MCF 10A (cell line): ENCODE results near the gene KRT37. TPM values are rescaled to one million over a fixed set of nuclear protein-coding genes. Genes with fewer than 3 reads are reported as not detected.

ENCODE experiments used
- BruUV-seq: library from RNA; stranded (reverse); fragments of 400-500 nt; replicated peaks from 2 replicates; lab custom pipeline; 2021; lab: Mats Ljungman, UMichigan
- CTCF ChIA-PET: fragments of 300-600 bp; sonication (Branson Sonifier 250); formaldehyde crosslinking; extraction: SDS; loops from one replicate; lab custom pipeline; 2021; ENCODE audit warnings: antibody characterized with exemption, inconsistent platforms; lab: Yijun Ruan, JAX
- POLR2A ChIA-PET: fragments of 300-600, 350-650 bp; sonication (Branson Sonifier 250); formaldehyde crosslinking; extraction: SDS; loops from one replicate; lab custom pipeline; 2020; ENCODE audit warnings: antibody characterized with exemption, inconsistent platforms; lab: Yijun Ruan, JAX
- DNase-seq: peaks from one replicate; pipeline ENCODE4 v3.0.0-alpha.2; 2018; ENCODE audit not compliant: unreplicated experiment
- H3K27ac Mint-ChIP-seq: one replicate; pipeline ENCODE4 v1.8.0; 2022; ENCODE audit warnings: mild to moderate bottlenecking, low read depth, mixed read lengths; ENCODE audit not compliant: unreplicated experiment
- H3K27me3 Mint-ChIP-seq: one replicate; pipeline ENCODE4 v1.8.0; 2022; ENCODE audit warnings: mixed read lengths; ENCODE audit not compliant: insufficient read depth, unreplicated experiment
- H3K36me3 Mint-ChIP-seq: one replicate; pipeline ENCODE4 v1.8.0; 2022; ENCODE audit warnings: mild to moderate bottlenecking, moderate library complexity, mixed read lengths; ENCODE audit not compliant: insufficient read depth, unreplicated experiment
- H3K4me1 Mint-ChIP-seq: one replicate; pipeline ENCODE4 v1.8.0; 2022; ENCODE audit warnings: mixed read lengths; ENCODE audit not compliant: insufficient read depth, unreplicated experiment
- H3K4me3 Mint-ChIP-seq: one replicate; pipeline ENCODE4 v1.8.0; 2022; ENCODE audit warnings: mild to moderate bottlenecking, moderate library complexity, mixed read lengths; ENCODE audit not compliant: unreplicated experiment
- H3K9me3 Mint-ChIP-seq: one replicate; pipeline ENCODE4 v1.8.0; 2022; ENCODE audit warnings: mixed read lengths; ENCODE audit not compliant: unreplicated experiment
- CTCF ChIP-seq: fragments of 200-600 bp; IDR thresholded peaks from one replicate; pipeline ENCODE4 v1.8.0; 2022; ENCODE audit warnings: antibody characterized with exemption, mild to moderate bottlenecking; ENCODE audit not compliant: unreplicated experiment
- intact Hi-C: fragments of 100-400 bp; cut with micrococcal nuclease; formaldehyde crosslinking; loops from 2 replicates; pipeline ENCODE4 v1.14.1; 2022
- total RNA-seq: library from RNA; stranded (reverse); gene quantifications from 2 replicates; pipeline ENCODE4 v1.2.3, GENCODE V29; 2022

The KRT37 gene
- total RNA-seq, 1 experiment from 2014 or later = not detected

GRCh38 chr17:41415411-41415810 is 9.0 kb downstream of the KRT37 start:
- CTCF ChIA-PET = no interaction called here
- intact Hi-C loops = no loop called here
- Mint-ChIP-seq H3K36me3 (no peaks in the 10 kb centered on the region), H3K4me1 (peaks cover 20% of the 10 kb centered on the region), H3K27ac (no peak overlapping the region), H3K4me3 (no peak overlapping the region), H3K9me3 (no peaks in the 10 kb centered on the region), H3K27me3 (peaks cover under 1% of the 10 kb centered on the region)
- POLR2A ChIA-PET = no interaction called here
- DNase-seq = no peak
- no peak for TF ChIP-seq CTCF
- BruUV-seq = no TSS peak

GRCh38 chr17:41413982-41414381 is 10.4 kb downstream of the KRT37 start:
- Mint-ChIP-seq H3K27ac (no peak overlapping the region), H3K4me1 (peaks cover 10% of the 10 kb centered on the region), H3K27me3 (peaks cover 15% of the 10 kb centered on the region), H3K9me3 (no peaks in the 10 kb centered on the region), H3K4me3 (no peak overlapping the region), H3K36me3 (no peaks in the 10 kb centered on the region)
- intact Hi-C loops = no loop called here
- TF ChIP-seq CTCF = no peak
- no peak for DNase-seq
- ChIA-PET POLR2A (interaction anchor here (1.4 kb wide), 1 partner anchor 10 kb away, joined by 9 read pairs; no protein-coding TSS in a partner anchor), CTCF (interaction anchor here (0.7 to 1.1 kb wide), 3 partner anchors 11 to 254 kb away, joined by 3 read pairs; no protein-coding TSS in a partner anchor)
- no TSS peak for BruUV-seq

- POLR2A ChIA-PET = interaction anchor here (1.4 kb wide), 1 partner anchor 9 kb away, joined by 9 read pairs; no protein-coding TSS in a partner anchor
- peaks cover 20% of the 10 kb centered on the region for H3K27me3 Mint-ChIP-seq
- intact Hi-C loops = no loop called here
These were observed 10.9 kb downstream of the KRT37 start for GRCh38 chr17:41413353-41413957.

More at GRCh38 chr17:41413353-41413957, 10.9 kb downstream of the KRT37 start:
- TF ChIP-seq CTCF = no peak
- Mint-ChIP-seq H3K9me3 (no peaks in the 10 kb centered on the region), H3K4me1 (peaks cover 10% of the 10 kb centered on the region), H3K27ac (no peak overlapping the region), H3K4me3 (no peak overlapping the region), H3K36me3 (no peaks in the 10 kb centered on the region)
- CTCF ChIA-PET = interaction anchor here (0.7 to 1.1 kb wide), 3 partner anchors 10 to 254 kb away, joined by 3 read pairs; no protein-coding TSS in a partner anchor
- no TSS peak for BruUV-seq
- no peak for DNase-seq
